Measurements from ENCODE around the gene MAP7.

MAP7 gene

DNA sequence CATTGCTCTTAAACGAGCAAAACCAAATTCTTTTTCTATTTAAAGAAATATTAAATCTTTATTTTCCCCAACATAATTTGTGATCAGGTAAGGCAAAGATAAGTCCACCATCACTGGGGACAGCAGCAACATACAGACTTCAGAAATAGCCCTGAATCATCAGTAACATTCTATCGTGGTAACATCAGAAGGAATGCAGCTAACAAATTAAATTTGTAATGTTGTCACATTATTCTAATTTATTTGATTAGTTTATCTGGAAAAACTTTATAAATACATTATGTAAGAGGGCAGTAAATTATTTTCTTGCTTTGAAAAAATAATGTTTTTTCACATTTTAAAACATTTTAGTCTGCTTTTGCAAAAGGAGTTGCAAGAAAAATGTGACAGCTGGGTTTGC, 206.9 kb downstream of the MAP7 start:
- TF ChIP-seq, protein P1, sequence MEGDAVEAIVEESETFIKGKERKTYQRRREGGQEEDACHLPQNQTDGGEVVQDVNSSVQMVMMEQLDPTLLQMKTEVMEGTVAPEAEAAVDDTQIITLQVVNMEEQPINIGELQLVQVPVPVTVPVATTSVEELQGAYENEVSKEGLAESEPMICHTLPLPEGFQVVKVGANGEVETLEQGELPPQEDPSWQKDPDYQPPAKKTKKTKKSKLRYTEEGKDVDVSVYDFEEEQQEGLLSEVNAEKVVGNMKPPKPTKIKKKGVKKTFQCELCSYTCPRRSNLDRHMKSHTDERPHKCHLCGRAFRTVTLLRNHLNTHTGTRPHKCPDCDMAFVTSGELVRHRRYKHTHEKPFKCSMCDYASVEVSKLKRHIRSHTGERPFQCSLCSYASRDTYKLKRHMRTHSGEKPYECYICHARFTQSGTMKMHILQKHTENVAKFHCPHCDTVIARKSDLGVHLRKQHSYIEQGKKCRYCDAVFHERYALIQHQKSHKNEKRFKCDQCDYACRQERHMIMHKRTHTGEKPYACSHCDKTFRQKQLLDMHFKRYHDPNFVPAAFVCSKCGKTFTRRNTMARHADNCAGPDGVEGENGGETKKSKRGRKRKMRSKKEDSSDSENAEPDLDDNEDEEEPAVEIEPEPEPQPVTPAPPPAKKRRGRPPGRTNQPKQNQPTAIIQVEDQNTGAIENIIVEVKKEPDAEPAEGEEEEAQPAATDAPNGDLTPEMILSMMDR (IDR thresholded peaks at IDR 0.05; ENCODE audit: control extremely low read depth, extremely low read depth, low read depth, missing control alignments) = no peak
- ChIA-PET CTCF (interaction anchor here (1.3 to 1.4 kb wide), 2 partner anchors 12 to 15 kb away, joined by 3 read pairs; no protein-coding TSS in a partner anchor), POLR2A (no interaction called here)
- no peak for DNase-seq (ENCODE audit: extremely low spot score)

DNA sequence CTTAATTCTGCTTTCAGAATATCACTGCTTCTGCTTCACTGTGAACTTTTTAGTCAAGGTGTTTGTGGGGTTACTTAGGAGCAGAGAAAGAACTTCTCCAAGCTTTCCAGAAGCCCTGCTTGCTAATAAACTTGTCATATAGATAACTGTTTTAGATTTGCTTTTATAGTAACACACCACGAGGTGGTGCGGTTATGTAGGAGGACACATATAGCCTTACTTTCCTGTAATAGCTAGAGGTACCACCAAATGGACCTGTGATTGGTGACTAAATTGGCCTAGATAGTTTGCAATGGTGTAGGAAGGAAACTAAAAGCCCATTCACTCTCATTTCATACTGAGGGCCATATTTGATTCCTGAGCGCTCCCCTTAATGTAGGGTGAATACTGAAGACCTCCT, 208.3 kb downstream of the MAP7 start:
- no peak for DNase-seq (ENCODE audit: extremely low spot score)
- ChIA-PET CTCF (no interaction called here), POLR2A (no interaction called here)
- TF ChIP-seq, protein P1 (IDR thresholded peaks at IDR 0.05; ENCODE audit: control extremely low read depth, extremely low read depth, low read depth, missing control alignments) = no peak

DNA sequence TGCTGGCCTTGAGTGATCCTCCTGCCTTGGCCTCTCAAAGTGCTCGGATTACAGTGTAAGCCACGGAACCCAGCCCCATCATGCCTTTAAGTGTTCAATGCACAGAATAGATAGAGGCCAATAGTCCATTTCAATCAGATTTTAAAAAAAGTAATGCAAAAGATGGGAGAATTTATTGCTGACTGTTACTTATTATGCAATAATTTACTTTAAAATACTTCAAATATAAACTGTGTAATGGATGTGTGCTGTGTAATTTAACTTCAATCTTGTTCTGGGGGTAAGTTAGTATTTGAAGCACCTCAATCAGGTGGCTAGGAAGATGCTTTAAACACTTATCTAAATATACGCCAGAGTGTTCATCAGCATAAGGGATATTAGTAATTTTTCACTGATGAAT, 208.9 kb downstream of the MAP7 start:
- TF ChIP-seq, protein P1 (IDR thresholded peaks at IDR 0.05; ENCODE audit: control extremely low read depth, extremely low read depth, low read depth, missing control alignments) = no peak
- ChIA-PET CTCF (interaction anchor here (1.2 kb wide), 1 partner anchor 20 kb away, joined by 5 read pairs; no protein-coding TSS in a partner anchor), POLR2A (no interaction called here)
- DNase-seq (ENCODE audit: extremely low spot score) = no peak

DNA sequence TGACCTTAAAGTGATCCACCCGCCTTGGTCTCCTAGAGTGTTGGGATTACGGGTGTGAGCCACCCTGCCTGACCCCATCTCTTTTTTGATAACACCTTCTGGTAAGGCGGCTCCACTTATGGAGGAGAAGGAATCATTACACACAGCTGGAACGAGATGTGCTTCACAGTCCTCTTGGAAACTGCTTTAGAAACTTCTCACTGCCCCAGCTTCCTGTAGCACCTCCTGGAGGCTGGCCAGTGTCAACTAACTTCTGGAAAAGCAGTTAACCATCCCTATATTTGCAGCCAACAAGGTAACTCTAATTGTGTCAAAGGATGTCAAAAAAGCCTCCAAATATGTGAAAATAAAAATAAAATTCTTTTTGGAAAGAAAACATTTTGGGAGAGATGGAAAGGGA, 211.7 kb downstream of the MAP7 start:
- POLR2A ChIA-PET = no interaction called here
- TF ChIP-seq, protein P1 (IDR thresholded peaks at IDR 0.05; ENCODE audit: control extremely low read depth, extremely low read depth, low read depth, missing control alignments) = no peak
- CTCF ChIA-PET = no interaction called here
- DNase-seq (ENCODE audit: extremely low spot score) = no peak

DNA sequence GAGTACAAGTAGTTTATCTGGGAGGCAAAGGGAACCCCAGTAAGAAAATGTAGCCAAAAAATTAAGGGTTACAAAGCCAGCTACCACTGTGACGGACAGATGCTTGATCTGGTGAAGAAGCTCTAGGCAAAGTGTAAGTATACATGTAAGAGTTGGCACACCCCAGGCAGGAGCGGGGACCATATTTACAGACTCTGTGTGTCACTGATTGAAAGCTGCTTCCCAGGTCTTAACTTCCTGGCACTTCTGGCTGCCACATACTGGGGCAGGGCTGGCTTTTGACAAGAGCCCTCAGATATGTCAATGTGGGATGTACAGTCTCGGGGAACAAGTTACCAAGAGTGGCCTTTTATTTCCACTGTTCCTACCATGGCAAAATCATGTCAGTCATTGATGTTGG, 212.6 kb downstream of the MAP7 start:
- ChIA-PET CTCF (interaction anchor here (1.2 to 2.5 kb wide), 2 partner anchors 11 to 20 kb away, joined by 3 to 8 read pairs; no protein-coding TSS in a partner anchor), POLR2A (no interaction called here)
- TF ChIP-seq, protein P1 (IDR thresholded peaks at IDR 0.05; ENCODE audit: control extremely low read depth, extremely low read depth, low read depth, missing control alignments) = no peak
- DNase-seq (ENCODE audit: extremely low spot score) = no peak

DNA sequence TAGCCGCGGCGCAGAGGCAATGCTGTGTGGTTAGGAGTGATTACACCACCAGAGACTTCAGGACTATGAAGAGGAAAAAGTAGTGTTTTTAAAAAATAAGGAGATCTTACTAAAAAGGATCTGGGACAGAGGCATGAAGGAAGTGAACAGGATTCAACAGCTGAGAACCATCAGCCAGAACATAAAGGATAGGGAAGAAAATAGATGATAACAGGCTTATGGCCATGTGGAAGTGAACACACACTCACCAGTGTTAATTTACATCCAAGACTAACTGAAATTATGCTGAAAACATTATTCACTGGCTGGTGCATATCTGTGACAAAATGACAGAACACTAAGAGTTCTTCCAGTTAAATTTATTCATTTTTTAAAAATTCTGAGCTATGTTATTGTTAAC, 213.1 kb downstream of the MAP7 start:
- TF ChIP-seq, protein P1 (IDR thresholded peaks at IDR 0.05; ENCODE audit: control extremely low read depth, extremely low read depth, low read depth, missing control alignments) = no peak
- CTCF ChIA-PET = interaction anchor here (1.2 to 2.5 kb wide), 2 partner anchors 12 to 19 kb away, joined by 3 to 8 read pairs; no protein-coding TSS in a partner anchor
- POLR2A ChIA-PET = no interaction called here
- no peak for DNase-seq (ENCODE audit: extremely low spot score)
